ENCODE results near the gene BZW2. TPM values are rescaled to one million over a fixed set of nuclear protein-coding genes. Genes with fewer than 3 reads are reported as not detected.

BZW2 gene
- polyA plus RNA-seq, 1 donor (not counting 4 experiments of a cell fraction or from before 2014, with no cell fraction given) = 65.7 TPM

GRCh38 chr7:16630654-16631053 lies 15.3 kb upstream of the BZW2 start:
- TF ChIP-seq CTCF (optimal IDR thresholded peaks at IDR 0.05 in 1 of 3, IDR thresholded peaks at IDR 0.05 in 1 of 3, conservative IDR thresholded peaks at IDR 0.05 in 1 of 3; ENCODE audit: extremely low read depth in 1 of 3, insufficient read depth in 2 of 3, low read length in 3 of 3) (no peak), EZH2 (IDR thresholded peaks at IDR 0.05; ENCODE audit: low read length) (no peak)
- H3K4me2 ChIP-seq (ENCODE audit: control insufficient read depth, extremely low read depth, insufficient read depth, low read depth, low read length) = no peak overlapping the region
- H3K79me2 ChIP-seq (ENCODE audit: control insufficient read depth, insufficient read depth, low read length) = no peaks in the 10 kb centered on the region
- dilution Hi-C loops (cut with MboI; ENCODE audit: extremely low pct_ligation_motif_present, low sequenced_read_pairs) = no loop called here
- no peak overlapping the region for H2AFZ ChIP-seq (ENCODE audit: control insufficient read depth, low read length)
- H3K4me1 ChIP-seq (ENCODE audit: control insufficient read depth, extremely low read depth, insufficient read depth, low read length) = no peaks in the 10 kb centered on the region
- FAIRE-seq (no peak), DNase-seq (ENCODE audit: low read depth, low spot score) (no peak)
- H4K20me1 ChIP-seq (ENCODE audit: control insufficient read depth, extremely low read depth, insufficient read depth, low read length) = no peaks in the 10 kb centered on the region
- H3K27ac ChIP-seq (ENCODE audit: control insufficient read depth, insufficient read depth, low read length) = no peak overlapping the region
- peaks cover 2 to 3% of the 10 kb centered on the region in 2 experiments for H3K36me3 ChIP-seq (ENCODE audit: control insufficient read depth in 2 of 2, extremely low read depth in 1 of 2, insufficient read depth in 2 of 2, low read length in 2 of 2)
- no peaks in the 10 kb centered on the region for H3K9me3 ChIP-seq (ENCODE audit: control insufficient read depth, low read depth, low read length)
- H3K4me3 ChIP-seq (ENCODE audit: control insufficient read depth in 2 of 3, extremely low read depth in 1 of 3, insufficient read depth in 2 of 3, low read depth in 1 of 3, low read length in 3 of 3) = no peak overlapping the region
- no peaks in the 10 kb centered on the region for H3K9me1 ChIP-seq (ENCODE audit: control insufficient read depth, extremely low read depth, insufficient read depth, low read length)
- no peaks in the 10 kb centered on the region for H3K27me3 ChIP-seq (ENCODE audit: control insufficient read depth, extremely low read depth, insufficient read depth, low read length)
- H3K9ac ChIP-seq (ENCODE audit: control insufficient read depth, extremely low read depth, insufficient read depth, low read length) = no peak overlapping the region

GRCh38 chr7:16634271-16634738 lies 11.7 kb upstream of the BZW2 start:
- no peak overlapping the region for H3K27ac ChIP-seq (ENCODE audit: control insufficient read depth, insufficient read depth, low read length)
- no peak overlapping the region for H2AFZ ChIP-seq (ENCODE audit: control insufficient read depth, low read length)
- H3K27me3 ChIP-seq (ENCODE audit: control insufficient read depth, extremely low read depth, insufficient read depth, low read length) = no peaks in the 10 kb centered on the region
- no peaks in the 10 kb centered on the region for H3K79me2 ChIP-seq (ENCODE audit: control insufficient read depth, insufficient read depth, low read length)
- no peak overlapping the region for H3K4me2 ChIP-seq (ENCODE audit: control insufficient read depth, extremely low read depth, insufficient read depth, low read depth, low read length)
- TF ChIP-seq EZH2 (IDR thresholded peaks at IDR 0.05; ENCODE audit: low read length) (no peak), CTCF (optimal IDR thresholded peaks at IDR 0.05 in 1 of 3, IDR thresholded peaks at IDR 0.05 in 1 of 3, conservative IDR thresholded peaks at IDR 0.05 in 1 of 3; ENCODE audit: extremely low read depth in 1 of 3, insufficient read depth in 2 of 3, low read length in 3 of 3) (no peak)
- H3K9ac ChIP-seq (ENCODE audit: control insufficient read depth, extremely low read depth, insufficient read depth, low read length) = no peak overlapping the region
- DNase-seq (ENCODE audit: low read depth, low spot score) (no peak), FAIRE-seq (no peak)
- no peaks in the 10 kb centered on the region for H3K9me1 ChIP-seq (ENCODE audit: control insufficient read depth, extremely low read depth, insufficient read depth, low read length)
- dilution Hi-C loops (cut with MboI; ENCODE audit: extremely low pct_ligation_motif_present, low sequenced_read_pairs) = no loop called here
- H3K4me3 ChIP-seq (ENCODE audit: control insufficient read depth in 2 of 3, extremely low read depth in 1 of 3, insufficient read depth in 2 of 3, low read depth in 1 of 3, low read length in 3 of 3) = no peak overlapping the region
- peaks cover 2 to 3% of the 10 kb centered on the region in 2 experiments for H3K36me3 ChIP-seq (ENCODE audit: control insufficient read depth in 2 of 2, extremely low read depth in 1 of 2, insufficient read depth in 2 of 2, low read length in 2 of 2)
- H4K20me1 ChIP-seq (ENCODE audit: control insufficient read depth, extremely low read depth, insufficient read depth, low read length) = no peaks in the 10 kb centered on the region
- H3K4me1 ChIP-seq (ENCODE audit: control insufficient read depth, extremely low read depth, insufficient read depth, low read length) = no peaks in the 10 kb centered on the region
- H3K9me3 ChIP-seq (ENCODE audit: control insufficient read depth, low read depth, low read length) = no peaks in the 10 kb centered on the region
